T-cell (primary cell): ENCODE measurements around the gene TBC1D24. TPM values are rescaled to one million over a fixed set of nuclear protein-coding genes. Genes with fewer than 3 reads are reported as not detected.
A peak's percentile ranks its signal among the peaks of the same experiment; 100 is the strongest.

ENCODE experiments used
- ATAC-seq, 4 experiments: fragments of 200-7000 bp in 3 of 4; fragments of 150-1000 bp in 1 of 4; cut with Tn5 transposase; replicated peaks in 1 of 4; 1 replicate in 3 of 4; 2 replicates in 1 of 4; pipeline ENCODE4 v1.10.0; 2021; ENCODE audit warnings: moderate library complexity in 3 of 4, mild to moderate bottlenecking in 2 of 4, moderate number of reproducible peaks in 1 of 4
- CTCF ChIA-PET, 2 donors: fragments of 300-600 bp; sonication (Branson Sonifier 250); formaldehyde crosslinking; loops; one replicate each; lab custom pipeline; 2022; ENCODE audit warnings: antibody characterized with exemption in 2 of 2; lab: Charles Lee
- POLR2A ChIA-PET, 2 donors: fragments of 300-600 bp; sonication (Branson Sonifier 250); formaldehyde crosslinking; loops; one replicate each; lab custom pipeline; 2022; ENCODE audit warnings: antibody characterized with exemption in 2 of 2; lab: Charles Lee
- DNase-seq, 35 experiments: peaks; one replicate each; pipeline versions ENCODE4 v3.0.0 to v3.0.0-alpha.2; 2013 to 2023
- H3K27ac ChIP-seq: one replicate; pipeline ENCODE4 v1.5.1; 2013; ENCODE audit warnings: low read length
- H3K27me3 ChIP-seq, 2 experiments: replicated peaks in 1 of 2; 1 replicate in 1 of 2; 2 replicates in 1 of 2; pipeline versions ENCODE4 v1.6.1 to v1.7.0; 2013; ENCODE audit warnings: low read length in 1 of 2, mixed read lengths in 1 of 2; ENCODE audit not compliant: control insufficient read depth in 2 of 2, insufficient read depth in 2 of 2; ENCODE audit errors: extremely low read depth in 1 of 2
- H3K36me3 ChIP-seq, 2 donors: 1 replicate in 1 of 2; 2 replicates in 1 of 2; pipeline versions ENCODE4 v1.6.1 to v1.7.0; 2013; ENCODE audit warnings: low read length in 1 of 2; ENCODE audit not compliant: control insufficient read depth in 2 of 2, insufficient read depth in 1 of 2; ENCODE audit errors: extremely low read depth in 1 of 2
- H3K4me1 ChIP-seq, 2 experiments: 1 replicate in 1 of 2; 2 replicates in 1 of 2; pipeline versions ENCODE4 v1.6.1 to v1.7.0; 2013; ENCODE audit warnings: low read length in 2 of 2, mixed read lengths in 1 of 2; ENCODE audit not compliant: insufficient read depth in 2 of 2, control insufficient read depth in 1 of 2; ENCODE audit errors: extremely low read depth in 1 of 2
- H3K4me3 ChIP-seq, 2 donors: 1 replicate in 1 of 2; 2 replicates in 1 of 2; pipeline versions ENCODE4 v1.5.1 to v1.7.0; 2013; ENCODE audit warnings: mild to moderate bottlenecking in 2 of 2, low read length in 1 of 2, moderate library complexity in 1 of 2; ENCODE audit not compliant: control insufficient read depth in 1 of 2; ENCODE audit errors: extremely low read depth in 1 of 2
- H3K9me3 ChIP-seq: 2 replicates; pipeline ENCODE4 v1.7.0; 2013
- H3K27ac Mint-ChIP-seq, 2 donors: one replicate each; pipeline ENCODE4 v1.8.0; 2020 to 2021; ENCODE audit warnings: mild to moderate bottlenecking in 2 of 2, mixed read lengths in 2 of 2
- H3K27me3 Mint-ChIP-seq, 2 donors: one replicate each; pipeline ENCODE4 v1.8.0; 2021 to 2022; ENCODE audit warnings: mixed read lengths in 2 of 2
- H3K36me3 Mint-ChIP-seq: one replicate; pipeline ENCODE4 v1.8.0; 2021; ENCODE audit warnings: mixed read lengths
- H3K4me1 Mint-ChIP-seq, 3 donors: one replicate each; pipeline ENCODE4 v1.8.0; 2020 to 2022; ENCODE audit warnings: mixed read lengths in 3 of 3, mild to moderate bottlenecking in 1 of 3
- H3K4me3 Mint-ChIP-seq, 3 donors: one replicate each; pipeline ENCODE4 v1.8.0; 2020 to 2022; ENCODE audit warnings: mild to moderate bottlenecking in 3 of 3, mixed read lengths in 3 of 3, moderate library complexity in 3 of 3
- H3K9me3 Mint-ChIP-seq, 3 donors: one replicate each; pipeline ENCODE4 v1.8.0; 2020 to 2022; ENCODE audit warnings: mixed read lengths in 3 of 3
- whole genome bisulfite sequencing: methylation state at CpG from one replicate; pipeline ENCODE4 v1.1.5; 2013; ENCODE audit warnings: missing lambda C conversion rate; ENCODE audit not compliant: insufficient coverage; 5-methylcytosine and 5-hydroxymethylcytosine counted together
- total RNA-seq, 35 experiments: library from RNA in 6 of 35; stranded (reverse) in 6 of 35; fragments of 120-200 nt in 1 of 35; gene quantifications; one replicate each; pipeline versions ENCODE4 v1.2.1 to v1.2.4 and lab custom pipeline; 2013 to 2026

Gene TBC1D24
- total RNA-seq, 5 donors from 2014 or later (not counting 1 experiment from before 2014, with no cell fraction given), result 8.3 to 22.2 (median 10.7) TPM

DNA sequence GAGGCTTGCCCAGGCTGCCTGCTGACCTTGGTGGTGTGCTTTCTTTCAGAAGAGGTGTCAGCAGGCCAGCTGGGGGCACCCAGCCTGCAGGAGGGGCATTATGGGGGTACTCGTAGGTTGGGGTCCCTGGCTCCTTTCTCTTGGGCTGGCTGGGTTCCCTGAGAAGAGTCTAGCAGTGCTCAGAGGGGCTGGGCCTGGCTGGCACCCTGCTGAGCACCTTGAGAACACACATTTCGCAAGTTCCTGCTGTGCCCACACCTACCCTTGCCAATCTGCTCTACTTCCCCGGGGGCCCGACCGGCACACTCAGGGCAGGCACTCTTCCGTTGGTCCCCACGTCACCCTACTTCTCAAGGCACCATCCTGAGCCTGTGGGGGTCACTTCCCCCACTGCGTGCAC lies 51.2 kb downstream of the TBC1D24 start:
- Mint-ChIP-seq H3K36me3 (peaks cover 14% of the 10 kb centered on the region), H3K27me3 (no peaks in the 10 kb centered on the region), H3K9me3 (no peaks in the 10 kb centered on the region), H3K27ac (no peak overlapping the region), H3K4me3 (no peak overlapping the region), H3K4me1 (peaks cover 18 to 20% (median 19%) of the 10 kb centered on the region in 3 donors)
- H3K4me1 ChIP-seq, result peaks cover 0 to 16% of the 10 kb centered on the region in 2 experiments
- 91% methylated on average over 6 of the region's 8 CpGs for WGBS
- ATAC-seq, result no peak
- no peak overlapping the region for H3K27ac ChIP-seq
- DNase-seq, result no peak
- no peaks in the 10 kb centered on the region for H3K27me3 ChIP-seq
- ChIA-PET CTCF (no interaction called here), POLR2A (no interaction called here)
- H3K36me3 ChIP-seq, result peaks cover 5 to 59% of the 10 kb centered on the region in 2 donors
- H3K4me3 ChIP-seq, result no peak overlapping the region
- H3K9me3 ChIP-seq, result no peaks in the 10 kb centered on the region

DNA sequence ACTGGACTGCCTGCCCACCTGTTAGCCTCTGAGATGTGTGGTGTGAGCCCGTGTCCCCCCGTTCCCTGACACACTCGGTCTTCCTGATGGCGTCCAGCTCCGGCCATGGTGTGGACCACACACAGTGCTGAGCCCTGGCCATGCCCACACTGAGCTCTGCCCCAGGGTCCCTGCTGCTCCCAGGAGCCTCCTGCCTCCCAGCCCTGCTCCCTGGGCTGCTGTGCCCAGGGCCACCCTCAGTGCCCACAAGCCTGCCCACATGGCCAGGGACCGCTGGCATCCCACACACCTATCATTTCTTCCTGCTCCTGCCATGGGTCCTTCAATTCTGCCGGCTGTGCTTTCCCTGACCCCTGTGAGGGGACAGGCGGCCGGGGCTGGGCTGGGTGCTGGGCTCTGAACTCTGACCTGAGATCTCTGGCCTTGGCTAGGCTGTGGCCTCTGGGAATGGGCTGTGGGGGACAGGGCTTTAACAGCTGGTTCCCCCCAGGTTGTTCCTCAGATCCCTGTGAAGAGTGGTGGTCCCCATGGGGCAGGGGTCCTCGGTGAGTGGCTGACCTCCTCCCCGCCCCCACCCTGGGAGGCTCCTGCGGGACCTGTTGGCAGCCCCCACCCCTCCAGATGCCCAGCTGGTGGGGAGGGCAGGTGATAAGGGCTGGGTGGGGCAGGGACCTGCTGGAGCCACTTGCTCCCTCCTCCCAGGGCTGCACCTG lies 52.3 kb downstream of the TBC1D24 start:
- no peaks in the 10 kb centered on the region for H3K27me3 Mint-ChIP-seq
- ChIA-PET CTCF (no interaction called here), POLR2A (interaction anchor here (0.6 to 0.7 kb wide), 2 partner anchors 9 to 1437 kb away, joined by 3 to 14 read pairs; no protein-coding TSS in a partner anchor)
- ATAC-seq (no peak), DNase-seq (no peak)
- peaks cover 14% of the 10 kb centered on the region for H3K36me3 Mint-ChIP-seq
- H3K27ac Mint-ChIP-seq, result no peak overlapping the region
- H3K27ac ChIP-seq, result no peak overlapping the region
- H3K36me3 ChIP-seq, result peaks cover 5 to 56% of the 10 kb centered on the region in 2 donors
- H3K4me1 Mint-ChIP-seq, result peaks cover 19 to 20% (median 20%) of the 10 kb centered on the region in 3 donors
- H3K4me3 Mint-ChIP-seq, result no peak overlapping the region
- peaks cover 0 to 17% of the 10 kb centered on the region in 2 experiments for H3K4me1 ChIP-seq
- no peaks in the 10 kb centered on the region for H3K9me3 Mint-ChIP-seq
- 97% methylated on average over 5 of the region's 12 CpGs for WGBS
- no peaks in the 10 kb centered on the region for H3K27me3 ChIP-seq
- H3K4me3 ChIP-seq, result no peak overlapping the region
- H3K9me3 ChIP-seq, result no peaks in the 10 kb centered on the region

DNA sequence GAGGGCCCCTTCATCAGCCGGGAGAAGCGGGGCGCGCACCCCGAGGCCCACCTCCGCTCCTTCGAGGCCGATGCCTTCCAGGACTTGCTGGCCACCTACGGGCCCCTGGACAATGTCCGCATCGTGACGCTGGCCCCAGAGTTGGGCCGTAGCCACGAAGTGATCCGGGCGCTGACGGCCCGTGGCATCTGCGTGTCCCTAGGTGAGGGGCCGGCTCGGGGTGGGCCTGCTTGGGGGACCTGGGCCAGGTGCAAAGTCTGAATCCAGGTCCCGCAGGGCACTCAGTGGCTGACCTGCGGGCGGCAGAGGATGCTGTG lies 52.8 kb downstream of the TBC1D24 start:
- Mint-ChIP-seq H3K27ac (no peak overlapping the region), H3K27me3 (no peaks in the 10 kb centered on the region), H3K4me3 (no peak overlapping the region), H3K4me1 (peaks cover 21 to 23% (median 21%) of the 10 kb centered on the region in 3 donors), H3K36me3 (peaks cover 14% of the 10 kb centered on the region), H3K9me3 (no peaks in the 10 kb centered on the region)
- ChIA-PET CTCF (no interaction called here), POLR2A (interaction anchor here in 1 of 2 donors (0.7 kb wide), 1 partner anchor 1436 kb away, joined by 14 read pairs; no protein-coding TSS in a partner anchor)
- Histone ChIP-seq H3K9me3 (no peaks in the 10 kb centered on the region), H3K27ac (no peak overlapping the region), H3K4me1 (peaks cover 0 to 22% of the 10 kb centered on the region in 2 experiments), H3K27me3 (no peaks in the 10 kb centered on the region), H3K36me3 (peaks cover 5 to 56% of the 10 kb centered on the region in 2 donors), H3K4me3 (no peak overlapping the region)
- ATAC-seq, result no peak
- 98% methylated on average over 22 of the region's 24 CpGs for WGBS
- DNase-seq, result no peak

- Histone ChIP-seq H3K27me3 (no peaks in the 10 kb centered on the region), H3K9me3 (no peaks in the 10 kb centered on the region), H3K27ac (no peak overlapping the region), H3K36me3 (peaks cover 5 to 51% of the 10 kb centered on the region in 2 donors), H3K4me3 (no peak overlapping the region), H3K4me1 (peaks cover 0 to 26% of the 10 kb centered on the region in 2 experiments)
- Mint-ChIP-seq H3K9me3 (no peaks in the 10 kb centered on the region), H3K4me1 (peaks cover 23 to 25% (median 23%) of the 10 kb centered on the region in 3 donors), H3K36me3 (peaks cover 14% of the 10 kb centered on the region), H3K27me3 (no peaks in the 10 kb centered on the region), H3K4me3 (no peak overlapping the region), H3K27ac (no peak overlapping the region)
- WGBS, result 97% methylated on average over 33 of the region's 36 CpGs
- ATAC-seq, result no peak
- POLR2A ChIA-PET, result no interaction called here
- DNase-seq, result no peak
- CTCF ChIA-PET, result no interaction called here
Observed at GRCh38 chr16:2528161-2529060, 53.5 kb downstream of the TBC1D24 start.

DNA sequence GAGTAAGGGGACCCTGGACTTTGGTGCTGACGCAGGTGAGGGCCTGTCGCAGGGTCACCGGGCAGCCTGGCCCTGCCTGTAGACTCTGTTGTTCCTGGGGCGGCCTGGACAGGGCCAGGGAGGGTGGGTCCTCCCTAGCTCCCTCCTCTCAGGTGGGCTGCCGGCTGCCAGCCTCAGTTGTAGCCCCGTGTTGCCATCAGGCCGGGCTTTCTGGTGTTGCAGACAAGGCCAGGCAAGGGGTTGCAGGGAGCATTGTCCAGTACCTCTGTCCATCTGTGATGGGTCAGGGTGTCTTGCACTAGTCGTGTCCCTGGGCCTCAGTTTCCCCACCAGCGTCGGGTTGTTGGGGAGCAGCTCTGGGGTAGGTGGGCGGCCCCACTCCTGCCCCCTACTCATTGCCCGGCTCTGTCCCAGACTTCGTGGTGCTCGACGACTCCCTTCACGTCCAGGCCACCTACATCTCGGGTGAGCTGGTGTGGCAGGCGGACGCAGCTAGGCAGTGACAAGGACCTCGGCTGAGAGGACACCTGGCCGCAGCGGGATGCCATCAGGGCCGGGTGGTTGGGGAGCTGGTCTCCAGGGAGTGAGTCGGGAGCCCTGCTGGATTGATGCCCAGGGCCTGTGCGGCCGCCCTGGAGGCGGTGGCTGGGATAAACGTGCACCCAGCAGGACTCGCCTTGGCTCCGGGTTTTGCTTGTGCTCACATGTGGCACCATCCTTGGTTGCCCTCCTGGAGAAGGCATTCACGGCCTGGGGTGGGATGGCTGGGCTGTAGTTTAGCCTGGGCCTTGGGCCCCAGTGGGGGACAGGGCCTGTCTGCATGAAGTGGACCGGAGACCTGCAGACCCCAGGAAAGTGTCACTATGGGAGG lies 54.4 kb downstream of the TBC1D24 start:
- Histone ChIP-seq H3K27me3 (no peaks in the 10 kb centered on the region), H3K27ac (no peak overlapping the region), H3K9me3 (no peaks in the 10 kb centered on the region), H3K4me1 (peaks cover 0 to 29% of the 10 kb centered on the region in 2 experiments), H3K36me3 (peaks cover 5 to 43% of the 10 kb centered on the region in 2 donors), H3K4me3 (no peak overlapping the region)
- H3K4me1 Mint-ChIP-seq, result peaks cover 19 to 23% (median 23%) of the 10 kb centered on the region in 3 donors
- ChIA-PET CTCF (no interaction called here), POLR2A (no interaction called here)
- WGBS, result 95% methylated on average over 25 of the region's 32 CpGs
- ATAC-seq (no peak), DNase-seq (no peak)
- H3K4me3 Mint-ChIP-seq, result peak overlapping the region in 2 of 3 donors; percentile 24 to 96
- no peaks in the 10 kb centered on the region for H3K9me3 Mint-ChIP-seq
- peaks cover 9% of the 10 kb centered on the region for H3K36me3 Mint-ChIP-seq
- H3K27me3 Mint-ChIP-seq, result no peaks in the 10 kb centered on the region
- peak overlapping the region in 1 of 2 donors; percentile 27 for H3K27ac Mint-ChIP-seq
